ENCODE data around the gene METTL3. TPM values are rescaled to one million over a fixed set of nuclear protein-coding genes. Genes with fewer than 3 reads are reported as not detected.

The METTL3 gene
- total RNA-seq (2014; rRNA removed; shearing (Covaris generic)): 44.1 and 44.5 TPM in 2 replicates
- polyA plus RNA-seq (2016; fragmentation: Nextera tagmentation; extraction: Ambion mirVana): 25.6 and 28.6 TPM in 2 replicates

- Histone ChIP-seq H3K79me2 (ENCODE audit: insufficient read depth) (peaks cover 50% of the 10 kb centered on the region), H3K4me2 (ENCODE audit: unreplicated experiment) (peak within 1 kb of the TSS; percentile 79), H3F3A (ENCODE audit: insufficient read depth) (0 out of 2 replicates have a peak, but pooled peaks cover 4% of the 10 kb centered on the region), H3K27me3 (replicated peaks; ENCODE audit: insufficient read depth) (no peaks in the 10 kb centered on the region), H3K4me1 (ENCODE audit: insufficient read depth) (peaks cover 5% of the 10 kb centered on the region), H3K9me3 (ENCODE audit: low read depth) (no peaks in the 10 kb centered on the region), H4K20me1 (ENCODE audit: insufficient read depth) (no peaks in the 10 kb centered on the region), H3K9me2 (ENCODE audit: insufficient read depth) (no peaks in the 10 kb centered on the region), H3K9ac (peak within 1 kb of the TSS; percentile 92), H3K36me3 (ENCODE audit: low read depth) (no peaks in the 10 kb centered on the region), H3K27ac (peak within 1 kb of the TSS; percentile 92), H2AFZ (peak within 1 kb of the TSS; percentile 98), H3K4me3 (peak within 1 kb of the TSS; percentile 97)
- in situ Hi-C loops (cut with MboI): no loop called here
- peak; percentile 100 for DNase-seq
- 1% methylated on average over 51 to 53 of the region's 53 CpGs for WGBS, 2 experiments (ENCODE audit: low coverage in 1 of 2, low lambda C conversion rate in 2 of 2, missing lambda C conversion rate in 2 of 2)
- TF ChIP-seq EZH2 (IDR thresholded peaks at IDR 0.05; ENCODE audit: insufficient read depth, poor library complexity, severe bottlenecking): no peak
- no peak for TF ChIP-seq EZH2phosphoT487 (IDR thresholded peaks at IDR 0.05; ENCODE audit: insufficient read depth, low read depth)
These were observed at the start of gene METTL3 for GRCh38 chr14:21510735-21511657. Gene METTL3, minus strand, starts transcription at chr14:21511340. Its CDS starts 117 bp downstream, at chr14:21511223.

- Histone ChIP-seq H3K27ac (no peak overlapping the region), H3K4me3 (no peak overlapping the region), H3K9me3 (ENCODE audit: low read depth) (no peaks in the 10 kb centered on the region), H3K9me2 (ENCODE audit: insufficient read depth) (no peaks in the 10 kb centered on the region), H2AFZ (no peak overlapping the region), H3K79me2 (ENCODE audit: insufficient read depth) (no peaks in the 10 kb centered on the region), H4K20me1 (ENCODE audit: insufficient read depth) (no peaks in the 10 kb centered on the region), H3K27me3 (replicated peaks; ENCODE audit: insufficient read depth) (no peaks in the 10 kb centered on the region), H3K4me1 (ENCODE audit: insufficient read depth) (no peaks in the 10 kb centered on the region), H3K4me2 (ENCODE audit: unreplicated experiment) (no peak overlapping the region), H3K36me3 (ENCODE audit: low read depth) (no peaks in the 10 kb centered on the region), H3K9ac (no peak overlapping the region), H3F3A (ENCODE audit: insufficient read depth) (no peaks in the 10 kb centered on the region)
- TF ChIP-seq EZH2 (IDR thresholded peaks at IDR 0.05; ENCODE audit: insufficient read depth, poor library complexity, severe bottlenecking) (no peak), EZH2phosphoT487 (IDR thresholded peaks at IDR 0.05; ENCODE audit: insufficient read depth, low read depth) (no peak)
- DNase-seq: no peak
- in situ Hi-C loops (cut with MboI): no loop called here
- 73 to 76% methylated on average over 8 of the region's 8 CpGs for WGBS, 2 experiments (ENCODE audit: low coverage in 1 of 2, low lambda C conversion rate in 2 of 2, missing lambda C conversion rate in 2 of 2)
These were observed 47.6 kb upstream of the METTL3 start for GRCh38 chr14:21558703-21559170.

GRCh38 chr14:21557084-21557901, 46.2 kb upstream of the METTL3 start:
- H3K36me3 ChIP-seq (ENCODE audit: low read depth): no peaks in the 10 kb centered on the region
- H2AFZ ChIP-seq: peak overlapping the region; percentile 79
- 5 to 6% methylated on average over 10 to 11 of the region's 11 CpGs for WGBS, 2 experiments (ENCODE audit: low coverage in 1 of 2, low lambda C conversion rate in 2 of 2, missing lambda C conversion rate in 2 of 2)
- H3K27me3 ChIP-seq (replicated peaks; ENCODE audit: insufficient read depth): no peaks in the 10 kb centered on the region
- H3K9ac ChIP-seq: peak overlapping the region; percentile 63
- no peaks in the 10 kb centered on the region for H3K4me1 ChIP-seq (ENCODE audit: insufficient read depth)
- peak; percentile 80 for DNase-seq
- TF ChIP-seq EZH2 (IDR thresholded peaks at IDR 0.05; ENCODE audit: insufficient read depth, poor library complexity, severe bottlenecking) (no peak), EZH2phosphoT487 (IDR thresholded peaks at IDR 0.05; ENCODE audit: insufficient read depth, low read depth) (no peak)
- H4K20me1 ChIP-seq (ENCODE audit: insufficient read depth): no peaks in the 10 kb centered on the region
- H3K79me2 ChIP-seq (ENCODE audit: insufficient read depth): no peaks in the 10 kb centered on the region
- H3K27ac ChIP-seq: no peak overlapping the region
- peak overlapping the region; percentile 82 for H3K4me2 ChIP-seq (ENCODE audit: unreplicated experiment)
- H3K4me3 ChIP-seq: peak overlapping the region; percentile 66
- in situ Hi-C loops (cut with MboI): no loop called here
- no peaks in the 10 kb centered on the region for H3K9me3 ChIP-seq (ENCODE audit: low read depth)
- no peaks in the 10 kb centered on the region for H3K9me2 ChIP-seq (ENCODE audit: insufficient read depth)
- H3F3A ChIP-seq (ENCODE audit: insufficient read depth): no peaks in the 10 kb centered on the region
